Memory B cell (primary cell): Measurements from ENCODE around the gene WDR36.

ENCODE experiments used
- ATAC-seq: fragments of 150-1000 bp; cut with Tn5 transposase; 2 replicates; pipeline ENCODE4 v1.10.0; 2021; ENCODE audit warnings: low read depth, mild to moderate bottlenecking, moderate library complexity
- DNase-seq, 2 donors: peaks; one replicate each; pipeline ENCODE4 v3.0.0; 2022; ENCODE audit warnings: low spot score in 2 of 2
- H3K27ac Mint-ChIP-seq: one replicate; pipeline ENCODE4 v1.8.0; 2022; ENCODE audit warnings: mild to moderate bottlenecking, moderate library complexity, mixed read lengths
- H3K27me3 Mint-ChIP-seq: one replicate; pipeline ENCODE4 v1.8.0; 2022; ENCODE audit warnings: mixed read lengths
- H3K36me3 Mint-ChIP-seq: one replicate; pipeline ENCODE4 v1.8.0; 2022; ENCODE audit warnings: mild to moderate bottlenecking, mixed read lengths
- H3K4me1 Mint-ChIP-seq: one replicate; pipeline ENCODE4 v1.8.0; 2022; ENCODE audit warnings: mixed read lengths
- H3K4me3 Mint-ChIP-seq: one replicate; pipeline ENCODE4 v1.8.0; 2022; ENCODE audit warnings: mild to moderate bottlenecking, moderate library complexity, mixed read lengths
- H3K9me3 Mint-ChIP-seq: one replicate; pipeline ENCODE4 v1.8.0; 2022; ENCODE audit warnings: mixed read lengths

The WDR36 gene

DNA sequence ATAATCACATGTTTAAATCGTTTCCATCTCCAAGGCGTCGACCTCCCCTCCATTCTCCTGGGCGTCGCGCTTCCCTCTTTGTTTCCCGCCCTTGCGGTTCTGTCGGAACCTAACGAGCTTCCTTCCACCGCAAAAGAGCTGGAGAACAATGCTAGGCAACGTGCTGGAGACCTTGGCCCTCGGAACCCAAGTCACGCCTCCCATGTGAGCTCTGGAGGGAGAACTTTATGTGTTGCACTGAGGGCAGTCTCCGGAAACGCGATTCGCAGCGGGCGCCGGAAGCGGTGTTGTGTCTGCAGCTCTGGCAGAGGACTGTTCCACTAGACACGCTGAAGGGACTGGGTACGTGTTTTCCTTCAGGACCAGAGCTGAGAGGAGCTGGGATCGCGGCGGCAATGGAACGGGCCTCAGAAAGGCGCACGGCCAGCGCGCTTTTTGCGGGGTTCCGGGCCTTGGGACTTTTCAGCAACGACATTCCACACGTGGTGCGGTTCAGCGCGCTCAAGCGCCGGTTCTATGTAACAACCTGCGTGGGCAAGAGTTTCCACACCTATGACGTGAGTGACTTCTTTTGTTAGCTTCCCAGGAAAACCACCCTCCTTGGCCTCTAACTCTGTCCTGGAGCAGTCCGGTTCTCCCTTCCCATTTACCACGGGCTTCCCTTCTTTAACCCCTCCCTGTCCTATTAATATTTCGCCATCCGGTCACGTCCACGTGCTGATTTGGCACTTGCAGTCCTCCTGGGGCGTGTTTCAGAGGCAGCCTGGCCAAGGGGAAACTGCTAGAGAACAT is at the start of gene WDR36:
Gene WDR36 (plus strand): TSS at position 287 of the 792 bp plus-strand sequence. CDS start 109 bp downstream, at position 396.
- Mint-ChIP-seq H3K27ac (peak within 1 kb of the TSS; percentile 95), H3K36me3 (peaks cover 8% of the 10 kb centered on the region), H3K27me3 (peaks cover 4% of the 10 kb centered on the region), H3K4me3 (peak within 1 kb of the TSS; percentile 99), H3K4me1 (peaks cover 17% of the 10 kb centered on the region), H3K9me3 (peaks cover 1% of the 10 kb centered on the region)
- peak; percentile 88 to 95 for DNase-seq
- peak; percentile 91 for ATAC-seq

DNA sequence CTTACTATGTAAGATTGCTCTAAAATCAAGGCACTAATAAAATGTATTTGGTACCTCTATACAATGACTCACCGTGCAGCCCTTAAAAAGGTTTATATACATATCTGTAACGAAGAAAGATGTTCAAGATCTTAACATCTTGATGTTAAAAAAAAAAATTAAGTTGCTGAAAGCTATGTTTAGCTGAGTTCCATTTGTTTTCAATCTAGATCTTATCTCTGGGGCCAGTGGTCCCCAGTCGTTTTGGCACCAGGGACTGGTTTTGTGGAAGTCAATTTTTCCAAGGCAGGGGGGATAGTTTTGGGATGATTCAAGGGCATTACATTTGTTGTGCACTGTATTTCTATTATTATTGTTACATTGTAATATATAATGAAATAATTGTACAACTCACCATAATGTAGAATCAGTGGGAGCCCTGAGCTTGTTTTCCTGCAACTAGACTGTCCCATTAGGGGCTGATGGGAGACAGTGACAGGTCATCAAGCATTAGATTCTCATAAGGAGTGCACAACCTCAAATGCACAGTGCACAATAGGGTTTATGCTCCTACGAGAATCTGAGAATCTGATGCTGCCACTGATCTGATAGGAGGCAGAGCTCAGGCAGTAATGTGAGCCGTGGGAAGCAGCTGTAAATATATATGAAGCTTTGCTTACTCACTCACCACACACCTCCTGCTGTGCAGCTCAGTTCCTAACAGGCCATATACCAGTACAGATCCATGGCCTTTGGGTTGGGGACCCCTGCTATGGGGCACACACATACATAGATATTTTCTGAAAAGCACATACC is 48.2 kb upstream of the WDR36 start:
- ATAC-seq (no peak), DNase-seq (no peak)
- Mint-ChIP-seq H3K27ac (no peak overlapping the region), H3K27me3 (no peaks in the 10 kb centered on the region), H3K4me1 (no peaks in the 10 kb centered on the region), H3K9me3 (no peaks in the 10 kb centered on the region), H3K4me3 (no peak overlapping the region), H3K36me3 (no peaks in the 10 kb centered on the region)

DNA sequence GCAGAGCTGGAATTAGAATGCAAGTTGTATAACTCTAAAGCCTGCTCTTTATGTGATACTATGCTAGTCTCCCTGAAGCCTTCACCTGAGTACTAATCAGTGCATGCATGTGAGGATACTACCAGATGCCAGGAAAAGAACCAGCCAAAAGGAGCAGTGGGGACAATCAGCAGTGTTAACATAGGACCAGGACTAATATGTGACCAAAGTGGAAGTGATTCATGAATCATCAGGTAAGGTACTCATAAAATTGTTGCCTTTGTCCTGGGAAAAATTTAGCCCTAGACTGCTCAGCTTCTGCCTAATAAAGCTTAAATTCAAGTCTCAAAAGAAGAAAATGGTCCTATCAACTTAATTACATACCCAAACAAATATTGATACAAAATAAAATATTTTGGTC is 34.1 kb upstream of the WDR36 start:
- DNase-seq (no peak), ATAC-seq (no peak)
- Mint-ChIP-seq H3K27ac (no peak overlapping the region), H3K27me3 (peaks cover 23% of the 10 kb centered on the region), H3K4me3 (no peak overlapping the region), H3K36me3 (peaks cover 2% of the 10 kb centered on the region), H3K9me3 (peaks cover 4% of the 10 kb centered on the region), H3K4me1 (no peaks in the 10 kb centered on the region)

DNA sequence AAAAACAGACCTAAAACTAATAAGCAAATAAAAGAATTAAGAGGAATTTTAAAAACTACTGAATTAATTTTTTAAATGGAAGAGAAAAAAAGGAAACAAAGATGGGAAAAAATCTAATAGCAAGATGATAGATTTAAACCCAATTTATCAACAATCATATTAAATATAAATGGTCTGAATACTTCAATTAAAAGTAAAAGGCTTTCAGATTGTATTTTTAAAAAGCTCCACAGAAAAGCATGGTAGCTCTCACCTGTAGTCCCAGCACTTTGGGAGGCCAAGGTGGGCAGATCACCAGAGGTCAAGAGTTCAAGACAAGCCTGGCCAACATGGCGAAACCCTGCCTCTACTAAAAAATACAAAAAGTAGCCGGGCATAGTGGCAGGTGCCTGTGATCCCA is 32.0 kb upstream of the WDR36 start:
- DNase-seq, result no peak
- ATAC-seq, result no peak
- H3K36me3 Mint-ChIP-seq, result peaks cover 2% of the 10 kb centered on the region
- no peak overlapping the region for H3K4me3 Mint-ChIP-seq
- no peak overlapping the region for H3K27ac Mint-ChIP-seq
- H3K4me1 Mint-ChIP-seq, result no peaks in the 10 kb centered on the region
- peaks cover 23% of the 10 kb centered on the region for H3K27me3 Mint-ChIP-seq
- H3K9me3 Mint-ChIP-seq, result peaks cover 4% of the 10 kb centered on the region

DNA sequence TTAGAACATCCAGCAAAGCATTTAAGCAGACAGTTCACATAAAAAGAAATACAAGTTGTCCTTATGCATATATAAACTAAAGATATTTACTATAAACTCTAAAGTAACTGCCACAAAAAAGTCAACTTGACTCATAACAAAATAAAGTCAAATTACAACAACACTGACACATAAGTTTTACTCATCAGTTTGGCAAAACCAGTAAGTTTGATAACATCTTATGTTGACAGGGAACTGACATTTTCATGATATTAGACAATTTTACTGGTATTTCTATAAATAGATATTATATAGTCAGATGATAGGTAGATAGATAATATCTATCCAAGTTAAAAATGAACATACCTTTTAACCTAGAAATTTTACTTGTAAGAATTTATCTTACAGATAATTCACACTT is 30.5 kb upstream of the WDR36 start:
- Mint-ChIP-seq H3K27me3 (peaks cover 16% of the 10 kb centered on the region), H3K27ac (no peak overlapping the region), H3K4me1 (no peaks in the 10 kb centered on the region), H3K36me3 (peaks cover 2% of the 10 kb centered on the region), H3K9me3 (peaks cover 4% of the 10 kb centered on the region), H3K4me3 (no peak overlapping the region)
- ATAC-seq (no peak), DNase-seq (no peak)

DNA sequence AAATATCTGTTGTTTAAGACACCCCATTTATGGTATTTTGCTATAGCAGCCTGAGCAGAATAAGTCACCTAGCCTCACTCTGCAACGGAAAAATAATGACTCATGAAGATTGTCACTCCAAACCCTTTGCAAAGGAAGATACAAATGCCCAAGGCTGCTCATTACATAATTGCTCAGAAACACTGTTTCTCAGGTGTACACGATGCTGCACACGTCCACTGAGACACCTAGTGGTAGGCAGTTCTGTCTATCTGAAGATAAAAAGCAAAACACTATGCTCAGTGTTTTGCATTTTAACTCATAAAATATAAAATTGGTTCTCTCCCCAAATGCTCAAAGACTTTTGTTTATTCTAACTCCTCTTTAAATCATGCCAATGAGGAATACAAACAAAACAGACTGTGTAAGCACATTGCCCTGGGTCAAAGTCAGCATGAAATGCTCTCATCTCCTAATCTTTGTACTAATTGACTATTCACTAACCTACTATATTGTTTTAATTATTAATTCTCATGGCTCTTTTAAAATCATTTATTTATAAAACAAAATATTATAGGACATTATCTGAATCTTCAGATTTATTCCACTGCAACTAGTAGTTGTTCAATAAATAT is 28.3 kb upstream of the WDR36 start:
- no peak for ATAC-seq
- peaks cover 3% of the 10 kb centered on the region for H3K27me3 Mint-ChIP-seq

DNA sequence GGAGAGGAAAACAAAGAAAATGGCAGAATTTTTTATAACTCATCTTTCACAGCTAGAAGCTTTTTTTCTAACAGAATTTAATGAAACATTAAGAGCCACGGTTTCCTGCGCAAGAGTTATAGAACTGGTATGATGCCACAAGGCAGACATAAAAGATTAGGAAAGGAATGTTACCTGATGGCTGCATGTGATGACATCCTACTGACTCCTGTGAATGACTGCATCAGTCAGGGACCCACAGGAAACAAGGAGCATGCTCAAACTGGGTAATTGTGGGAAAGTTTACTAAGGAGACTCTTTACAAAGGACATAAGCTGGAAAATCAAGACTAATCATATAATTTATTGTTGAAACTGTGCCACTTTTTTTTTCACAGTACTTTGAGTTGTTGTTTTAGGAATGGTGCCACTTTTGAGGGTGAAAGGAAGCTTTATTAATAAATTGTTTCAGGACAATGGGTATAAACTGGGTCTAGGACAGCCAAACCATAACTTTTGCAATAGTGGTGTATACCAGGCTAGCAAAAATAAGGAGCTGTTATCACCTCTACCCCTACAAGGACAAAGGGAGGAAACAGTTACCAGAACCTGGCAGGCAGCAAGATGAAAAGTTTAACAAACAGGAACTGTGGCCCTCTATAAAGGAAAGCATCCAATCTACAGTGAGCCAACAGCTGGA is 25.7 kb upstream of the WDR36 start:
- DNase-seq (no peak), ATAC-seq (no peak)
- no peaks in the 10 kb centered on the region for H3K36me3 Mint-ChIP-seq
- no peak overlapping the region for H3K4me3 Mint-ChIP-seq
- H3K4me1 Mint-ChIP-seq, result no peaks in the 10 kb centered on the region
- H3K27ac Mint-ChIP-seq, result no peak overlapping the region
- H3K27me3 Mint-ChIP-seq, result peaks cover 11% of the 10 kb centered on the region
- H3K9me3 Mint-ChIP-seq, result no peaks in the 10 kb centered on the region

More for the DNA sequence above, 28.3 kb upstream of the WDR36 start:
- H3K27ac Mint-ChIP-seq, result no peak overlapping the region
- no peak for DNase-seq
- no peaks in the 10 kb centered on the region for H3K4me1 Mint-ChIP-seq
- peaks cover 3% of the 10 kb centered on the region for H3K9me3 Mint-ChIP-seq
- H3K4me3 Mint-ChIP-seq, result no peak overlapping the region
- peaks cover under 1% of the 10 kb centered on the region for H3K36me3 Mint-ChIP-seq

DNA sequence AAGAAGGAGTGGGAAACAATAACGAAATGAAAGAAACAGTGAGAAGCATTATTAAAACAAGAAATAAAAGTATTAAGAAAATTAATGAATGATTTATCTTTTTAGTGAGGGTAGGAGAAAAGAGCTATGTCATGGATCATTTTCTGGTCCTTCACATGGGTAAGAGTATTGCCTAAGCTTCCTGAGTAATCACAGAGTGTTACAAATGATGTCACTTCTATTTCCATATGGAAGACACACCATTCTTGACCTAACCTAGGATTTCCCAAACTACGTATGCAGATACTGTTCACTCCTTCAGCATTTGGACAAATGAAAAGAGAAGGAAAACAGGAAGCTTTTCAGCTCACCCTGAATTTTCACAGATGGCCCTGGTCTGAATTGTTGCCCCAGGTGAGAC is 23.9 kb upstream of the WDR36 start:
- peaks cover 17% of the 10 kb centered on the region for H3K27me3 Mint-ChIP-seq
- H3K36me3 Mint-ChIP-seq, result no peaks in the 10 kb centered on the region
- peaks cover 3% of the 10 kb centered on the region for H3K4me1 Mint-ChIP-seq
- H3K9me3 Mint-ChIP-seq, result no peaks in the 10 kb centered on the region
- H3K4me3 Mint-ChIP-seq, result no peak overlapping the region
- no peak for DNase-seq
- no peak overlapping the region for H3K27ac Mint-ChIP-seq
- ATAC-seq, result no peak

DNA sequence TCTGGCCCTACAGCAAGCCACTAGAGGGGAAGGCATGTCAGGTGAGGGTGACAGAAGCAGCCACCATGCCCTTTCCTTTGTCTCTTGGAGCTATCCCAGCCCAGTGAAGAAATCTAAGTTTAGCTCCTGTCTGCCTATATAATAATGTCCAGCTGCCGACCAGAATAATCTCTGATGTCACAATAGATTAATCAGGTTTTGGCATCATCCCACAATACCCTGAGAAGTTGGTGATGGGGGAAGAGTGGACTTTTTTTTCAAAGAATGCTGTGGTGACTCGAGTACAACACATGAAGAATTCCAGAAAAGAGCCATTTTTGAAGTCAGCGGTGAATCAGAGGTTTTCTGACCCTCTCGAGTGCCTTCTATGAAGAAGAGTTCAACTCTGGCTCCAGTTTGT is 22.3 kb upstream of the WDR36 start:
- DNase-seq (no peak), ATAC-seq (no peak)
- peaks cover 24% of the 10 kb centered on the region for H3K27me3 Mint-ChIP-seq
- no peaks in the 10 kb centered on the region for H3K36me3 Mint-ChIP-seq
- H3K9me3 Mint-ChIP-seq, result no peaks in the 10 kb centered on the region
- no peak overlapping the region for H3K27ac Mint-ChIP-seq
- peaks cover 6% of the 10 kb centered on the region for H3K4me1 Mint-ChIP-seq
- H3K4me3 Mint-ChIP-seq, result no peak overlapping the region

DNA sequence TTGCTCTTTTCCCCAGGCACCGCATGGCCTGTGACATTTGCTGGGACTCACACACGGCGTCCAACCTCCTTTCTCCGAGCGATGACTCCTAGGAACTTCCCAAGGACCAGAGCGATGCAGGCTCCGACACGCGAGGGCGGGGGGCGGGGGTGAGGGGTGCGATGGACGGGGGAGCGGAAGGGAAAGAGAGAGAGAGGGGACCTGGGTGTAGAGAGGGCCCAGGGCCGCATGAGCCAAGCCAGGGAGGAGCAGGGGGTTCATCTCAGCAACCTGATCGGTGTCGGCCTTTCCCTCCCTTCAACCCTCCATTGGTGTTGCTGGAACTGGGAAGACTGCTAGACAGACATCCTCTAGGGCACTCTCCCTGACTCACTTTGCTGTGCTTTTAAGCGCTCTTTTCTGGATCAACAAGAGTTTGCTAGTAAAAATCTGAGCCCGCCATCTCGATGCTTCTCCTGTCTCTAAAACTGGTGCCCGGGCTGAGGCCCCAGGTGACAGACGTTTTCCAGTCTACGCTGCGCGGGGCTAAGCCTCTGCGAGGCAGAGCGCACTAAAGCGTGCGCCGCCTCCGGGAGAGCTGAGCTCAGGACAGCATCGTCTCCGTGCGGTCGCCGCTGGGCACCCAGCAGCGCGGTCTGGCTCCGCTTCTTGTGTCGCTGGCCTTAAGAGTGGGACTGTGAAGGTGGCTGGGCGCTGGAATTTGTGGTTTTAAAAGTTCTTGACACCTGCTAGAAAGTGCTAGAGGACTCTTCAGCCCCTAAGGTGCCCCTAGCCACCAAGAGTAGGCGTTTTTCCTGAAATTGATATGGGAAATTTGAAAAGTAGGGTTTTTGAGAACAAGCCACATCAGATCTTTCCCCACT is 21.6 kb upstream of the WDR36 start:
- peak; percentile 46 for ATAC-seq
- Mint-ChIP-seq H3K36me3 (no peaks in the 10 kb centered on the region), H3K9me3 (no peaks in the 10 kb centered on the region), H3K27me3 (peaks cover 28% of the 10 kb centered on the region), H3K4me3 (no peak overlapping the region), H3K27ac (no peak overlapping the region), H3K4me1 (peaks cover 6% of the 10 kb centered on the region)
- DNase-seq, result no peak

DNA sequence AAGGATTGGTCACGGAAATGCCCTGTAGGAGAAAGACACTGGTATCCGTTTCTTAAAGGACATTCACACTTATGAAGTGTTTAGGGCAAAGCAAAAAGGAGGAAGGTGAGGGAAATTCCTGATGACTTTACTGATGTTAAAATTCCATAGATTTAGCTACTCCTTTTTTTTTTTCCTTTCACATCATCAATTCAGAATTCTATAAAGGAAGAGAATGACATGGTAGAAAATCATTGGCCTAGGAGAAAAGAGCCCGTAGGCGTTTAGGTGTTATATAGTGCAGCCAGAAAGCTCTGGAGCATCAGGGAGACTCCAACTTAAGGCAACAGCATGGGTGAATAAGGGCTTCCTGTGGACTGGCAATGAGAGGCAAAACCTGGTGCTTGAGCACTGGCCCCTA is 20.7 kb upstream of the WDR36 start, which contains the start of gene TSLP:
Gene TSLP (plus strand): TSS at position 301 of the 400 bp plus-strand sequence. CDS start 178 bp downstream, outside the sequence.
- H3K4me1 Mint-ChIP-seq, result peaks cover 6% of the 10 kb centered on the region
- peaks cover 26% of the 10 kb centered on the region for H3K27me3 Mint-ChIP-seq
- no peak within 1 kb of the TSS for H3K4me3 Mint-ChIP-seq
- H3K27ac Mint-ChIP-seq, result no peak within 1 kb of the TSS
- DNase-seq (no peak), ATAC-seq (no peak)
- H3K36me3 Mint-ChIP-seq, result no peaks in the 10 kb centered on the region
- no peaks in the 10 kb centered on the region for H3K9me3 Mint-ChIP-seq

DNA sequence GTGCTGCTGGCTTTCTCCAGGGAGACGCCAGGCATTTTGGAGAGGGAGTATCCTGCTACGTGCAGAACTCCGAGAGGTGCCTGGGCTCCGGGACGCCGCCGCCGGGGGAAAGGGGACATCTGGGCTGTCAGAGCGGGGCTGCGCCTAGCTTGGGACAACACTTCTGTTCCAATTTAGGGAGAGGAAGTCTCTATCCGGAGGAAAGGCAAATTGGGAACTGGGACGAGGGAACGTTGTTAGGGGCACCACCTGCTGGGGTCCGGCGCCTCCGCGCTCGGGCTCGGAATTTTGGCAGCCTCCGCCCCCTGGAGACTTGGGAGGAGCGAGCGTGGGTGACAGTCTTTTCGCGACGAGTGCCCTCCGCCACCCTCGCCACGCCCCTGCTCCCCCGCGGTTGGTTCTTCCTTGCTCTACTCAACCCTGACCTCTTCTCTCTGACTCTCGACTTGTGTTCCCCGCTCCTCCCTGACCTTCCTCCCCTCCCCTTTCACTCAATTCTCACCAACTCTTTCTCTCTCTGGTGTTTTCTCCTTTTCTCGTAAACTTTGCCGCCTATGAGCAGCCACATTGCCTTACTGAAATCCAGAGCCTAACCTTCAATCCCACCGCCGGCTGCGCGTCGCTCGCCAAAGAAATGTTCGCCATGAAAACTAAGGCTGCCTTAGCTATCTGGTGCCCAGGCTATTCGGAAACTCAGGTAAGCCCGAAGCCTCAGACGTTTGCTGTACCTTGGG is 19.0 kb upstream of the WDR36 start:
- Mint-ChIP-seq H3K4me3 (peak overlapping the region; percentile 81), H3K9me3 (no peaks in the 10 kb centered on the region), H3K4me1 (peaks cover 6% of the 10 kb centered on the region), H3K27me3 (peaks cover 32% of the 10 kb centered on the region), H3K36me3 (no peaks in the 10 kb centered on the region), H3K27ac (no peak overlapping the region)
- peak in 1 of 2 donors; percentile 13 for DNase-seq
- peak; percentile 57 for ATAC-seq
